OCI-LY1 (cell line): ENCODE data around the gene CLPX.

ENCODE experiments used
- H2AFZ ChIP-seq: fragments of 200-600 bp; sonication (generic), shearing (Covaris generic); 2 replicates; pipeline ENCODE4 v1.6.0; 2014; ENCODE audit warnings: antibody characterized with exemption, mild to moderate bottlenecking, low read length
- H3F3A ChIP-seq: fragments of 200-600 bp; sonication (generic), shearing (Covaris generic); 2 replicates; pipeline ENCODE4 v1.6.0; 2014; ENCODE audit warnings: mild to moderate bottlenecking, antibody characterized with exemption, low read length, moderate library complexity; ENCODE audit not compliant: insufficient read depth
- H3K27ac ChIP-seq: fragments of 200-600 bp; sonication (generic); 2 replicates; pipeline ENCODE4 v1.5.1; 2014; ENCODE audit warnings: low read length, mixed run types, mild to moderate bottlenecking, low read depth; ENCODE audit not compliant: poor library complexity, severe bottlenecking
- H3K27me3 ChIP-seq: fragments of 200-600 bp; sonication (generic); 2 replicates; pipeline ENCODE4 v1.6.0; 2014; ENCODE audit warnings: antibody characterized with exemption, mild to moderate bottlenecking, low read length, moderate library complexity; ENCODE audit not compliant: insufficient read depth
- H3K36me3 ChIP-seq: fragments of 200-600 bp; sonication (generic); 2 replicates; pipeline ENCODE4 v1.6.1; 2014; ENCODE audit warnings: mild to moderate bottlenecking, antibody characterized with exemption, low read length, moderate library complexity, mixed read lengths; ENCODE audit not compliant: insufficient read depth
- H3K4me1 ChIP-seq: fragments of 200-600 bp; sonication (generic); 2 replicates; pipeline ENCODE4 v1.5.1; 2014; ENCODE audit warnings: mild to moderate bottlenecking, low read length, moderate library complexity; ENCODE audit not compliant: insufficient read depth, severe bottlenecking
- H3K4me2 ChIP-seq: fragments of 200-600 bp; sonication (generic), shearing (Covaris generic); 2 replicates; pipeline ENCODE4 v1.6.1; 2014; ENCODE audit warnings: low read length
- H3K4me3 ChIP-seq: fragments of 200-600 bp; sonication (generic); 2 replicates; pipeline ENCODE4 v1.5.1; 2014; ENCODE audit warnings: low read length, low read depth, mild to moderate bottlenecking, mixed read lengths; ENCODE audit not compliant: poor library complexity, severe bottlenecking
- H3K79me2 ChIP-seq: fragments of 200-600 bp; shearing (Covaris generic); 2 replicates; pipeline ENCODE4 v1.6.1; 2016; ENCODE audit warnings: mixed run types, low read length, mixed read lengths; ENCODE audit not compliant: insufficient read depth
- H3K9ac ChIP-seq: fragments of 200-600 bp; sonication (generic), shearing (Covaris generic); 2 replicates; pipeline ENCODE4 v1.6.1; 2014; ENCODE audit warnings: mild to moderate bottlenecking, low read length, mixed read lengths
- H3K9me2 ChIP-seq: fragments of 200-600 bp; sonication (generic), shearing (Covaris generic); 2 replicates; pipeline ENCODE4 v1.6.1; 2014; ENCODE audit warnings: low read depth, mild to moderate bottlenecking, low read length, mixed read lengths
- H3K9me3 ChIP-seq: fragments of 200-600 bp; shearing (Covaris generic); 2 replicates; pipeline ENCODE4 v1.6.1; 2014; ENCODE audit warnings: low read length, mixed read lengths
- H4K20me1 ChIP-seq: fragments of 200-600 bp; sonication (generic), shearing (Covaris generic); 2 replicates; pipeline ENCODE4 v1.6.0; 2016; ENCODE audit warnings: mild to moderate bottlenecking, low read length; ENCODE audit not compliant: insufficient read depth
- EZH2 ChIP-seq: fragments of 200-600 bp; sonication (generic), shearing (Covaris generic); IDR thresholded peaks from 2 replicates; pipeline ENCODE4 v1.8.0; 2017; ENCODE audit warnings: borderline replicate concordance, mixed run types, mild to moderate bottlenecking, antibody characterized with exemption, low read length, moderate library complexity, mixed read lengths
- TF ChIP-seq, protein P1 (sequence below): fragments of 200-600 bp; sonication (generic), shearing (Covaris generic); IDR thresholded peaks from 2 replicates; pipeline ENCODE4 v1.5.1; 2017; ENCODE audit warnings: mild to moderate bottlenecking, antibody characterized with exemption, low read length, moderate library complexity, mixed read lengths

Gene CLPX

DNA sequence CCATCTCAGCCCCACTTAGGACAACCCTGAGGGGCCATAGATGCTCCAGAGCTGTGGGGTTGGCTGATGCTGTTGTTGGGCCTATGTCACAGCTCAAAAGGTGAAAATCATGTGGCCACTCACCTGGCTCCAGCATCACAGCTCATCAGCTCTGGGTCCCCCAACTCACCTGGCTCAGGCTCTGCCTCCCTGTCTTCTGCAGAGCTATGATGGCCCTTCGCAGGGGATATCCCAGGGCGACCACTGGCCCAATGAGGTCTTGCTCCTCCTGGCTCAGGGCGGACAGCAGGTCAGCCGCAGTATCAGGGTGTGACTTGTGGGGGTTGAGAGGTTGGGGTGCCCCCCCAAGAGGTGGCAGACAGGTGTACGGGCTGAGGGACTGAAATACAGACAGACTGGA, 85.8 kb downstream of the CLPX start:
- no peak overlapping the region for H3K4me2 ChIP-seq
- no peaks in the 10 kb centered on the region for H3K4me1 ChIP-seq
- peaks cover 19% of the 10 kb centered on the region; the same call in 1 of the 2 replicates for H3K36me3 ChIP-seq
- no peak overlapping the region for H3K4me3 ChIP-seq
- no peaks in the 10 kb centered on the region for H3F3A ChIP-seq
- H4K20me1 ChIP-seq = no peaks in the 10 kb centered on the region
- no peak overlapping the region for H2AFZ ChIP-seq
- H3K79me2 ChIP-seq = no peaks in the 10 kb centered on the region
- H3K27ac ChIP-seq = no peak overlapping the region
- no peaks in the 10 kb centered on the region for H3K9me2 ChIP-seq
- H3K9ac ChIP-seq = no peak overlapping the region
- no peak for TF ChIP-seq EZH2
- TF ChIP-seq, protein P1, sequence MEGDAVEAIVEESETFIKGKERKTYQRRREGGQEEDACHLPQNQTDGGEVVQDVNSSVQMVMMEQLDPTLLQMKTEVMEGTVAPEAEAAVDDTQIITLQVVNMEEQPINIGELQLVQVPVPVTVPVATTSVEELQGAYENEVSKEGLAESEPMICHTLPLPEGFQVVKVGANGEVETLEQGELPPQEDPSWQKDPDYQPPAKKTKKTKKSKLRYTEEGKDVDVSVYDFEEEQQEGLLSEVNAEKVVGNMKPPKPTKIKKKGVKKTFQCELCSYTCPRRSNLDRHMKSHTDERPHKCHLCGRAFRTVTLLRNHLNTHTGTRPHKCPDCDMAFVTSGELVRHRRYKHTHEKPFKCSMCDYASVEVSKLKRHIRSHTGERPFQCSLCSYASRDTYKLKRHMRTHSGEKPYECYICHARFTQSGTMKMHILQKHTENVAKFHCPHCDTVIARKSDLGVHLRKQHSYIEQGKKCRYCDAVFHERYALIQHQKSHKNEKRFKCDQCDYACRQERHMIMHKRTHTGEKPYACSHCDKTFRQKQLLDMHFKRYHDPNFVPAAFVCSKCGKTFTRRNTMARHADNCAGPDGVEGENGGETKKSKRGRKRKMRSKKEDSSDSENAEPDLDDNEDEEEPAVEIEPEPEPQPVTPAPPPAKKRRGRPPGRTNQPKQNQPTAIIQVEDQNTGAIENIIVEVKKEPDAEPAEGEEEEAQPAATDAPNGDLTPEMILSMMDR = no peak
- no peaks in the 10 kb centered on the region for H3K9me3 ChIP-seq
- H3K27me3 ChIP-seq = no peaks in the 10 kb centered on the region
